GM23338 (cell line): ENCODE results near the gene GLP1R. TPM values are rescaled to one million over a fixed set of nuclear protein-coding genes. Genes with fewer than 3 reads are reported as not detected.

ENCODE experiments used
- ATAC-seq: fragments of 200-7000 bp; cut with Tn5 transposase; 3 replicates; pipeline ENCODE4 v1.9.1; 2020
- DNase-seq: peaks from one replicate; pipeline ENCODE4 v3.0.0-alpha.2; 2015; ENCODE audit warnings: low spot score
- H2AFZ ChIP-seq: fragments of 200-600 bp; sonication (generic); 2 replicates; pipeline ENCODE4 v1.8.0; 2016; ENCODE audit warnings: antibody characterized with exemption, mild to moderate bottlenecking, moderate library complexity
- H3F3A ChIP-seq: fragments of 200-600 bp; sonication (generic); replicated peaks from 2 replicates; pipeline ENCODE4 v1.8.0; 2017; ENCODE audit warnings: antibody characterized with exemption, mixed run types, low read depth
- H3K27ac ChIP-seq: fragments of 200-600 bp; sonication (generic); 2 replicates; pipeline ENCODE4 v1.6.1; 2016; ENCODE audit warnings: low read depth
- H3K27me3 ChIP-seq: fragments of 200-600 bp; sonication (generic); 2 replicates; pipeline ENCODE4 v1.8.0; 2016; ENCODE audit warnings: mild to moderate bottlenecking, mixed run types, moderate library complexity; ENCODE audit not compliant: insufficient read depth
- H3K36me3 ChIP-seq: fragments of 200-600 bp; sonication (generic); 2 replicates; pipeline ENCODE4 v1.8.0; 2016; ENCODE audit warnings: mild to moderate bottlenecking; ENCODE audit not compliant: insufficient read depth
- H3K4me1 ChIP-seq: fragments of 200-600 bp; sonication (generic); 2 replicates; pipeline ENCODE4 v1.8.0; 2016; ENCODE audit warnings: mild to moderate bottlenecking, moderate library complexity; ENCODE audit not compliant: insufficient read depth
- H3K4me2 ChIP-seq: fragments of 200-600 bp; sonication (generic); 2 replicates; pipeline ENCODE4 v1.7.1; 2017; ENCODE audit warnings: mixed run types
- H3K4me3 ChIP-seq: fragments of 200-600 bp; sonication (generic); 2 replicates; pipeline ENCODE4 v1.6.1; 2016; ENCODE audit warnings: mixed run types
- H3K79me2 ChIP-seq: fragments of 200-600 bp; sonication (generic); replicated peaks from 2 replicates; pipeline ENCODE4 v1.8.0; 2017; ENCODE audit warnings: mild to moderate bottlenecking; ENCODE audit not compliant: insufficient read depth
- H3K9me2 ChIP-seq: fragments of 200-600 bp; sonication (generic); 2 replicates; pipeline ENCODE4 v1.8.0; 2017; ENCODE audit not compliant: insufficient read depth
- H4K20me1 ChIP-seq: fragments of 200-600 bp; sonication (generic); replicated peaks from 2 replicates; pipeline ENCODE4 v1.8.0; 2017; ENCODE audit warnings: mild to moderate bottlenecking; ENCODE audit not compliant: insufficient read depth
- H3K27ac Mint-ChIP-seq: 2 replicates; pipeline ENCODE4 v1.8.0; 2020; ENCODE audit warnings: inconsistent platforms, mild to moderate bottlenecking, moderate library complexity, mixed read lengths
- H3K27me3 Mint-ChIP-seq: 3 replicates; pipeline ENCODE4 v1.8.0; 2022; ENCODE audit warnings: low read depth, mild to moderate bottlenecking, moderate library complexity, mixed read lengths, inconsistent platforms; ENCODE audit not compliant: insufficient read depth, poor library complexity
- H3K36me3 Mint-ChIP-seq: 3 replicates; pipeline ENCODE4 v1.8.0; 2021; ENCODE audit warnings: low read depth, mild to moderate bottlenecking, inconsistent platforms, moderate library complexity, mixed read lengths
- H3K4me1 Mint-ChIP-seq: 3 replicates; pipeline ENCODE4 v1.8.0; 2020; ENCODE audit warnings: mild to moderate bottlenecking, inconsistent platforms, mixed read lengths
- H3K4me3 Mint-ChIP-seq: 3 replicates; pipeline ENCODE4 v1.8.0; 2021; ENCODE audit warnings: moderate library complexity, mild to moderate bottlenecking, inconsistent platforms, mixed read lengths
- H3K9me3 Mint-ChIP-seq: 3 replicates; pipeline ENCODE4 v1.8.0; 2020; ENCODE audit warnings: moderate library complexity, mild to moderate bottlenecking, inconsistent platforms, mixed read lengths
- CREB1 ChIP-seq: fragments of 250-450 bp; sonication (Bioruptor Pico); IDR thresholded peaks from 2 replicates; pipeline ENCODE4 v1.5.0; 2020; ENCODE audit warnings: low read depth, mild to moderate bottlenecking, moderate library complexity
- CTCF ChIP-seq, 2 experiments: fragments of 200-600 bp in 1 of 2; sonication (generic) in 1 of 2; conservative IDR thresholded peaks; 2 replicates each; pipeline versions ENCODE4 v1.5.1 to v1.6.1; 2016 to 2017; ENCODE audit warnings: antibody characterized with exemption in 2 of 2, low read depth in 2 of 2, mild to moderate bottlenecking in 2 of 2, moderate library complexity in 1 of 2
- ETS1 ChIP-seq: IDR thresholded peaks from 2 replicates; pipeline ENCODE4 v1.6.1; 2016; ENCODE audit warnings: antibody characterized with exemption
- EZH2phosphoT487 ChIP-seq: fragments of 200-600 bp; sonication (generic); IDR thresholded peaks from one replicate; pipeline ENCODE4 v1.8.1; 2018; ENCODE audit warnings: antibody characterized with exemption; ENCODE audit not compliant: unreplicated experiment
- JUNB ChIP-seq: IDR thresholded peaks from one replicate; pipeline ENCODE4 v1.6.1; 2016; ENCODE audit warnings: antibody characterized with exemption; ENCODE audit not compliant: unreplicated experiment
- STAT1 ChIP-seq: IDR thresholded peaks from one replicate; pipeline ENCODE4 v1.6.1; 2016; ENCODE audit warnings: antibody characterized with exemption; ENCODE audit not compliant: unreplicated experiment
- ZNF114 ChIP-seq: fragments of 250-450 bp; sonication (Bioruptor Pico); IDR thresholded peaks from 2 replicates; pipeline ENCODE4 v1.5.0; 2020; ENCODE audit warnings: mild to moderate bottlenecking, moderate library complexity
- ZNF331 ChIP-seq: fragments of 250-450 bp; sonication (Bioruptor Pico); IDR thresholded peaks from 2 replicates; pipeline ENCODE4 v1.5.0; 2020; ENCODE audit warnings: low read depth, mild to moderate bottlenecking, moderate library complexity
- ZNF462 ChIP-seq: fragments of 250-450 bp; sonication (Bioruptor Pico); IDR thresholded peaks from 2 replicates; pipeline ENCODE4 v1.5.0; 2020; ENCODE audit warnings: mild to moderate bottlenecking, moderate library complexity
- polyA plus RNA-seq: library from polyadenylated mRNA; unstranded; fragments of >200 nt; fragmentation: Nextera tagmentation; extraction: Ambion mirVana; gene quantifications from 2 replicates; pipeline ENCODE4 v1.2.1, GENCODE V29; 2016
- total RNA-seq: library from RNA; depleted of rRNA; stranded (reverse); fragments of >200 nt; shearing (Covaris generic); gene quantifications from 2 replicates; pipeline ENCODE4 v1.2.3, GENCODE V29; 2014

Gene GLP1R
- total and polyA plus RNA-seq, 2 experiments from 2014 or later, result 0.42 to 3.7 TPM

- H3K27me3 ChIP-seq, result no peaks in the 10 kb centered on the region
- H3F3A ChIP-seq, result no peaks in the 10 kb centered on the region
- H3K4me1 ChIP-seq, result peaks cover 5% of the 10 kb centered on the region
- H3K4me2 ChIP-seq, result no peak overlapping the region
- no peaks in the 10 kb centered on the region for H3K79me2 ChIP-seq
- H3K9me3 Mint-ChIP-seq, result no peaks in the 10 kb centered on the region
- no peaks in the 10 kb centered on the region for H3K36me3 Mint-ChIP-seq
- ATAC-seq, result peak; percentile 64
- H3K4me3 ChIP-seq, result no peak overlapping the region
- TF ChIP-seq JUNB, result no peak
- TF ChIP-seq CREB1, result no peak
- TF ChIP-seq EZH2phosphoT487, result no peak
- TF ChIP-seq CTCF (conservative IDR thresholded peaks at IDR 0.05; ENCODE audit: low read depth in 2 of 2), result no peak
- TF ChIP-seq ZNF331 (CRISPR knock-in tag), result no peak
- no peak for TF ChIP-seq ZNF462 (CRISPR knock-in tag)
- TF ChIP-seq ZNF114 (CRISPR knock-in tag), result no peak
- no peak for TF ChIP-seq STAT1
- no peak for TF ChIP-seq ETS1
- no peak overlapping the region for H3K27ac Mint-ChIP-seq
- H3K27ac ChIP-seq, result no peak overlapping the region
- H3K27me3 Mint-ChIP-seq, result no peaks in the 10 kb centered on the region
- H4K20me1 ChIP-seq, result no peaks in the 10 kb centered on the region
- peaks cover 4% of the 10 kb centered on the region for H3K4me1 Mint-ChIP-seq
- H3K9me2 ChIP-seq, result peaks cover 4% of the 10 kb centered on the region; the same call in 1 of the 2 replicates
- no peaks in the 10 kb centered on the region for H3K36me3 ChIP-seq
- no peak overlapping the region for H3K4me3 Mint-ChIP-seq
- no peak overlapping the region for H2AFZ ChIP-seq
- DNase-seq, result peak; percentile 30
Measured at GRCh38 chr6:39021041-39021440, 27.5 kb upstream of the GLP1R start.
